Activated naive CD4-positive, alpha-beta T cell treated with anti-CD3 and anti-CD28 coated beads, Interleukin-2, amount 50 U/mL, for 72 hours (primary cell): ENCODE results near the gene HEXB. TPM values are rescaled to one million over a fixed set of nuclear protein-coding genes. Genes with fewer than 3 reads are reported as not detected.
"Not testable (repeated sequence)": the region's sequence is repeated elsewhere in the genome, so short reads cannot be mapped to it uniquely, and the experiment has no call there.

Experiments used
- ATAC-seq, 2 donors: fragments of 150-1000 bp; cut with Tn5 transposase; 2 replicates each; pipeline ENCODE4 v1.10.0; 2021; ENCODE audit warnings: mild to moderate bottlenecking in 2 of 2, moderate library complexity in 2 of 2
- DNase-seq, 2 donors: peaks; one replicate each; pipeline ENCODE4 v3.0.0; 2021 to 2022; ENCODE audit warnings: low spot score in 2 of 2
- H3K27ac Mint-ChIP-seq, 2 donors: one replicate each; pipeline ENCODE4 v1.8.0; 2022; ENCODE audit warnings: mild to moderate bottlenecking in 2 of 2, mixed read lengths in 2 of 2
- H3K36me3 Mint-ChIP-seq, 2 donors: one replicate each; pipeline ENCODE4 v1.8.0; 2022; ENCODE audit warnings: mixed read lengths in 2 of 2
- H3K9me3 Mint-ChIP-seq, 2 donors: one replicate each; pipeline ENCODE4 v1.8.0; 2022; ENCODE audit warnings: mixed read lengths in 2 of 2
- total RNA-seq, 2 donors: library from RNA; stranded (reverse); gene quantifications; one replicate each; pipeline ENCODE4 v1.2.3, GENCODE V29; 2022

The HEXB gene
- total RNA-seq, 2 donors from 2014 or later: 47.1 to 71.3 TPM

- not testable (repeated sequence) for H3K9me3 Mint-ChIP-seq, DNase-seq, H3K36me3 Mint-ChIP-seq, H3K27ac Mint-ChIP-seq, ATAC-seq
Observed at GRCh38 chr5:74679300-74679699, 5.7 kb upstream of the HEXB start.

- Mint-ChIP-seq H3K9me3 (no peaks in the 10 kb centered on the region), H3K27ac (no peak overlapping the region), H3K36me3 (no peaks in the 10 kb centered on the region)
- DNase-seq: no peak
- no peak for ATAC-seq
Observed at GRCh38 chr5:74679966-74680365, 5.1 kb upstream of the HEXB start.

- no peaks in the 10 kb centered on the region for H3K9me3 Mint-ChIP-seq
- H3K27ac Mint-ChIP-seq: peak overlapping the region; percentile 66 to 76
- ATAC-seq (no peak), DNase-seq (peak in 1 of 2 donors; percentile 4)
- peaks cover 0 to 8% of the 10 kb centered on the region in 2 donors for H3K36me3 Mint-ChIP-seq
Observed at GRCh38 chr5:74685979-74686631, 1.1 kb downstream of the HEXB start.

GRCh38 chr5:74686962-74687751 lies 2.1 kb downstream of the HEXB start:
- H3K27ac Mint-ChIP-seq: no peak overlapping the region
- DNase-seq: no peak
- ATAC-seq: no peak
- no peaks in the 10 kb centered on the region for H3K9me3 Mint-ChIP-seq
- peaks cover 0 to 8% of the 10 kb centered on the region in 2 donors for H3K36me3 Mint-ChIP-seq

- no peaks in the 10 kb centered on the region for H3K9me3 Mint-ChIP-seq
- peak overlapping the region in 1 of 2 donors; percentile 42 for H3K27ac Mint-ChIP-seq
- ATAC-seq (no peak), DNase-seq (no peak)
- H3K36me3 Mint-ChIP-seq: peaks cover 0 to 12% of the 10 kb centered on the region in 2 donors
Observed at GRCh38 chr5:74693191-74693590, 8.2 kb downstream of the HEXB start.

GRCh38 chr5:74717596-74717995 lies 32.6 kb downstream of the HEXB start:
- Mint-ChIP-seq H3K9me3 (no peaks in the 10 kb centered on the region), H3K36me3 (peaks cover 4 to 9% of the 10 kb centered on the region in 2 donors), H3K27ac (no peak overlapping the region)
- ATAC-seq (no peak), DNase-seq (no peak)

- Mint-ChIP-seq H3K27ac (no peak overlapping the region), H3K9me3 (no peaks in the 10 kb centered on the region), H3K36me3 (peaks cover 16 to 21% of the 10 kb centered on the region in 2 donors)
- ATAC-seq (no peak), DNase-seq (no peak)
Observed at GRCh38 chr5:74722271-74722670, 37.2 kb downstream of the HEXB start.

GRCh38 chr5:74725331-74725730 lies 40.3 kb downstream of the HEXB start:
- ATAC-seq: no peak
- H3K36me3 Mint-ChIP-seq: peaks cover 14 to 21% of the 10 kb centered on the region in 2 donors
- peak overlapping the region in 1 of 2 donors; percentile 33 for H3K27ac Mint-ChIP-seq
- no peak for DNase-seq
- no peaks in the 10 kb centered on the region for H3K9me3 Mint-ChIP-seq

GRCh38 chr5:74736759-74737158 lies 51.7 kb downstream of the HEXB start:
- no peak overlapping the region for H3K27ac Mint-ChIP-seq
- peaks cover 0 to 10% of the 10 kb centered on the region in 2 donors for H3K36me3 Mint-ChIP-seq

GRCh38 chr5:74738406-74738805 lies 53.4 kb downstream of the HEXB start:
- peaks cover 0 to 10% of the 10 kb centered on the region in 2 donors for H3K36me3 Mint-ChIP-seq
- ATAC-seq (no peak), DNase-seq (no peak)
- no peaks in the 10 kb centered on the region for H3K9me3 Mint-ChIP-seq
- H3K27ac Mint-ChIP-seq: no peak overlapping the region

More at GRCh38 chr5:74736759-74737158, 51.7 kb downstream of the HEXB start:
- H3K9me3 Mint-ChIP-seq: no peaks in the 10 kb centered on the region
- DNase-seq (no peak), ATAC-seq (no peak)

- H3K27ac Mint-ChIP-seq, ATAC-seq, H3K9me3 Mint-ChIP-seq, DNase-seq: not testable (repeated sequence)
- H3K36me3 Mint-ChIP-seq: peaks cover 13 to 21% of the 10 kb centered on the region in 2 donors
Observed at GRCh38 chr5:74748742-74749141, 63.7 kb downstream of the HEXB start.

- peaks cover 13 to 14% of the 10 kb centered on the region in 2 donors for H3K36me3 Mint-ChIP-seq
Observed at GRCh38 chr5:74761241-74761640, 76.2 kb downstream of the HEXB start.

GRCh38 chr5:74762599-74762998 lies 77.6 kb downstream of the HEXB start:
- no peaks in the 10 kb centered on the region for H3K9me3 Mint-ChIP-seq
- ATAC-seq (peak in 1 of 2 donors; percentile 61), DNase-seq (no peak)
- peak overlapping the region; percentile 26 to 75 for H3K27ac Mint-ChIP-seq
- H3K36me3 Mint-ChIP-seq: peaks cover 20 to 22% of the 10 kb centered on the region in 2 donors

More at GRCh38 chr5:74761241-74761640, 76.2 kb downstream of the HEXB start:
- DNase-seq (no peak), ATAC-seq (peak in 1 of 2 donors; percentile 50)
- H3K9me3 Mint-ChIP-seq: peaks cover 0 to 5% of the 10 kb centered on the region in 2 donors
- no peak overlapping the region for H3K27ac Mint-ChIP-seq

- ATAC-seq (no peak), DNase-seq (no peak)
- peaks cover 26 to 28% of the 10 kb centered on the region in 2 donors for H3K36me3 Mint-ChIP-seq
- H3K27ac Mint-ChIP-seq: no peak overlapping the region
- H3K9me3 Mint-ChIP-seq: no peaks in the 10 kb centered on the region
Observed at GRCh38 chr5:74763504-74763903, 78.5 kb downstream of the HEXB start.

GRCh38 chr5:74765201-74765600 lies 80.2 kb downstream of the HEXB start:
- Mint-ChIP-seq H3K9me3 (no peaks in the 10 kb centered on the region), H3K27ac (peak overlapping the region; percentile 39 to 94), H3K36me3 (peaks cover 26 to 28% of the 10 kb centered on the region in 2 donors)
- DNase-seq: no peak
- ATAC-seq: no peak

- Mint-ChIP-seq H3K27ac (peak overlapping the region; percentile 39 to 94), H3K36me3 (peaks cover 28 to 31% of the 10 kb centered on the region in 2 donors), H3K9me3 (no peaks in the 10 kb centered on the region)
- DNase-seq (no peak), ATAC-seq (no peak)
Observed at GRCh38 chr5:74765929-74766328, 80.9 kb downstream of the HEXB start.

- ATAC-seq: peak; percentile 22 to 48
- peak overlapping the region; percentile 94 to 99 for H3K27ac Mint-ChIP-seq
- H3K9me3 Mint-ChIP-seq: no peaks in the 10 kb centered on the region
- H3K36me3 Mint-ChIP-seq: peaks cover 28 to 31% of the 10 kb centered on the region in 2 donors
- peak in 1 of 2 donors; percentile 8 for DNase-seq
Observed at GRCh38 chr5:74766418-74766848, 81.4 kb downstream of the HEXB start.
